ENCODE data around the gene PAIP2B.

Gene PAIP2B

DNA sequence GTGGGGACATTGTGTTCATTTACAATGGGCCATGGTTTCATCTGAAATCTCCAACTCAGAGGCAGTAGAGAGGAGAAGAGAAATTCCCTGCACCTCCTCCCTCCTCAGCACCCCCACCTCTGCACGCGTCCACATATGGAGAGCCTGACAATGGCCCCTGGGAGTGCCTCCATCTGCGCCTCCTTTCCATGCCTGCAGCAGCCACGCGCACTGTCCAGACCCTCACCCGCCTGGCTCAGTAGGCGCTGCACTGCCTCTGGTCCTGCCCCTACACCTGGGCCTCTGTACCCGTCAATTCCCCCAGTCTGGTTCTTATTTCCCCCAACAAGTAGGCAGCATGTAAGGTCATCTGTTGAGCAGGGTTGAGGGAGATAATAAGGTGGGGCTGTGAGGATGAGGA, 72.6 kb downstream of the PAIP2B start:
- H3K4me3 ChIP-seq (ENCODE audit: low read depth, low read length) = no peak overlapping the region
- H2AFZ ChIP-seq (ENCODE audit: low read length, unreplicated experiment) = no peak overlapping the region
- H3K36me3 ChIP-seq (ENCODE audit: insufficient read depth, low read length) = peaks cover 3% of the 10 kb centered on the region; the same call in 1 of the 2 replicates
- H3K27me3 ChIP-seq (ENCODE audit: insufficient read depth, low read length) = no peaks in the 10 kb centered on the region; the same call in 1 of the 2 replicates
- no peak overlapping the region for H3K27ac ChIP-seq (ENCODE audit: low read depth, low read length)
- H3K79me2 ChIP-seq (ENCODE audit: control insufficient read depth, insufficient read depth, low read length, unreplicated experiment) = no peaks in the 10 kb centered on the region
- no peaks in the 10 kb centered on the region for H3K4me1 ChIP-seq (ENCODE audit: control insufficient read depth, insufficient read depth, low read length, unreplicated experiment)

DNA sequence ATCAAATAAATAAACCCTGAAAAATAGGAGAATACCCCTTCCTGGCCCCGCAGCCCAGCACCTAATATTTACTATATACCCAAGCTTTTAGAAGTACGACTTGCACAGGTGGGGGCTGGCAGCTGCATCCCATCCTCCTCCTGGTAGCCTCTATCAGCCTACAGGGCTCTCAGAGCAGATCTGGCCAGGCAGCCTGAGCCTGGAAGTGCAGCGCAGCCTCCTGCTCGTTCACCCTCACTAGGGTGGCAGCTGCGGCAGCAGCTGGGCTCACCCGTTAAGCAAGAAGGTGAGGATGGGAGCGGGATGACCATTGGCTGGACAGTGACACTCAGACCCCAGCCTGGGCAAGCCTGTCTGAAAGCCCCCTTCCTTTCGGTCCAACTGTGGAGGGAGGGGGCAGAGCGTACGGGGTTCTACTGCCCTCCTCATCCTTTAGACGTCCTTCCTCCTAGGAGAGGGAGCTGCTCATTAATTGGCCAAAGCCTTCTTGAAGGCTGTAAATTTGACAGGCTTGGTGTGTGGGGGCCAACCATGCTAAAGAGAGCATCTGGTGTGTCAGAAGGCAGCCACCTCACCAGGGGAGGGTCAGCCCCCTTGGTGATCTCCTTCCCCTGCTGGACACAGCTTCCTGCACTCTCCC, 73.2 kb downstream of the PAIP2B start:
- Histone ChIP-seq H2AFZ (ENCODE audit: low read length, unreplicated experiment) (no peak overlapping the region), H3K4me1 (ENCODE audit: control insufficient read depth, insufficient read depth, low read length, unreplicated experiment) (no peaks in the 10 kb centered on the region), H3K36me3 (ENCODE audit: insufficient read depth, low read length) (peaks cover 8% of the 10 kb centered on the region), H3K79me2 (ENCODE audit: control insufficient read depth, insufficient read depth, low read length, unreplicated experiment) (no peaks in the 10 kb centered on the region), H3K27ac (ENCODE audit: low read depth, low read length) (no peak overlapping the region), H3K27me3 (ENCODE audit: insufficient read depth, low read length) (no peaks in the 10 kb centered on the region; the same call in 1 of the 2 replicates), H3K4me3 (ENCODE audit: low read depth, low read length) (no peak overlapping the region)

DNA sequence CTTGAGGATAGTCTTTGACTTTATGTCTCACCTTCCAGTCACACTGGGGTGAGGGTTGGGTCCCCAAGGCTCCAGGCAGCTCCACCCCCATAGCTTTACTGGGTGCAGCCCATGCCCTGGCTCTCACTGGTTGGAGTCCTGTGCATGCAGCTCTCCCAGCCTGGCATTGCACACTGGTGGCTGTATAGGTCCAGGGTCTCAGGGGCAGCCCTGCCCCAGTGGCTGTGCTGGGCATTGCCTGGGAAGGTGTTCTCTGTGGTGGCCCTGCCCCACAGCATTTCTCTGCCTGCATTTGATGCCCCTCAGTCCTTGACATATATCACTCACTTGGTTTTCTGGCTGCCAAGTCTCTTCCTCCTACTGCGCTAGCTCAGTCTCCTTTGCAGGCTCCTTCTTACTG, 75.3 kb downstream of the PAIP2B start:
- no peaks in the 10 kb centered on the region; the same call in 1 of the 2 replicates for H3K27me3 ChIP-seq (ENCODE audit: insufficient read depth, low read length)
- H3K4me1 ChIP-seq (ENCODE audit: control insufficient read depth, insufficient read depth, low read length, unreplicated experiment) = no peaks in the 10 kb centered on the region
- H2AFZ ChIP-seq (ENCODE audit: low read length, unreplicated experiment) = no peak overlapping the region
- H3K27ac ChIP-seq (ENCODE audit: low read depth, low read length) = no peak overlapping the region
- no peaks in the 10 kb centered on the region for H3K79me2 ChIP-seq (ENCODE audit: control insufficient read depth, insufficient read depth, low read length, unreplicated experiment)
- peaks cover 18% of the 10 kb centered on the region for H3K36me3 ChIP-seq (ENCODE audit: insufficient read depth, low read length)
- no peak overlapping the region for H3K4me3 ChIP-seq (ENCODE audit: low read depth, low read length)

DNA sequence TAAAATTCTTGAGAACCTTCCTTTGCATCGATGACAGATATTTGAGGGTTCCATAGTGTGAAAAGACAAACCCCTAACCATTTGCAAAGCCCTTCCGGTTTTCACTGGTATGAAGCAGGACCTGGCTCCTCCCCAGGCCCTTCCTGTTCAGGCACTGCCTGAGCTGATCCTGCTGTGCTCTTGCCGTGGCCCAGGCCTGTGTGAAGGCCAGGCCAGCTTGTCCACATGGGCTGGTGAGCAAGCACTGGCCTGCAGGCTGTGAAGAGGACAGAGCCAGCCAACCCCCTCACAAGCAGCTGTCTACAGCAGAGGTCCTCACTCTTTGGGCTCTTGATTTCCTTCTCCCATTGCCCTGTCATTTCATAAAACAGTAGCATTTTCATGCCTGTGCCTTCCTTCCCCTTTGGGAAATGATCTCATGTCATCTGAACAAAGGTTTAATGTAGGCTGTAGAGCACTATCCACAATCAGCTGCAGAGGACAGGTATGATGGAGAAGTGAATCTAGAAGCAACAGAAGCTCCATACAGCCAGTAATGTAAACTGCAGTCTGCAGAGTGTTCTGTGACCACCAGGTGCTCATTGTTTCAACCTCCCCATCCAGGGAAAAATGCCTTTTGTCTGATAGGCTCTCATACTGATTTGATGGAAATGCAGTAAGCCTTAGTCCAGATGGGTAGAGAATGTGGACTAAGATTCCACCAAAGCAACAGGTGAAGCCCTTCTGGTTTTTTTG, 76.7 kb downstream of the PAIP2B start:
- Histone ChIP-seq H3K4me3 (ENCODE audit: low read depth, low read length) (no peak overlapping the region), H3K27me3 (ENCODE audit: insufficient read depth, low read length) (no peaks in the 10 kb centered on the region; the same call in 1 of the 2 replicates), H3K36me3 (ENCODE audit: insufficient read depth, low read length) (peaks cover 21% of the 10 kb centered on the region)

DNA sequence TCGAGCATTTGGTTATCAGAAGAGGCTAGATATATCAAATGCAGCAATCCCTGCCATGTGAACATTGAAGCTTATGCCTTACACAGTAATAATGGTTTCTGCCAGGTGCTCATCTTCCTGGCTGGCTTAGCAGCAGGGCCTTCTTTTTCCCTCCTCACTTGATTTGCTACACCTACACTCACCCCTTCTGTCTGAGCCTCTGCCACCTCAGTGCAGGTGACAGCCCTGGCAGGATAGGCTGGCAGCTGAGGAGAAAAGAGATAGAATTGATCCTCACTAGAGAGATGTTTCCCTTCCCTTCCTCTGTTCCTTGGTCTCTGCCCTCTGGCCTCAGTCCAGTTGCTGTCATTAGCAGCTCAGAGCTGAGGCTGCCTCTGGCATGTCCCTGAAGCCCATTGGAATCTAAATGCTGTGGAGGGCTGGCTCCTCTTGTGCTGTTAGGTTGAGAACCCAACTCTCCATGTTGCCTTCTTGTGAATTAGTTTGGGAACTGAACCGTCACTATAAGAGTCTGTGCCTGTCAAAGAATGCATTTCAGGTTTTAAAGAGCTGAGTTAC, 78.3 kb downstream of the PAIP2B start:
- no peak overlapping the region for H3K4me3 ChIP-seq (ENCODE audit: low read depth, low read length)
- H3K4me1 ChIP-seq (ENCODE audit: control insufficient read depth, insufficient read depth, low read length, unreplicated experiment) = no peaks in the 10 kb centered on the region
- H3K36me3 ChIP-seq (ENCODE audit: insufficient read depth, low read length) = peaks cover 38% of the 10 kb centered on the region
- H3K27me3 ChIP-seq (ENCODE audit: insufficient read depth, low read length) = no peaks in the 10 kb centered on the region
- H2AFZ ChIP-seq (ENCODE audit: low read length, unreplicated experiment) = no peak overlapping the region
- no peak overlapping the region for H3K27ac ChIP-seq (ENCODE audit: low read depth, low read length)
- H3K79me2 ChIP-seq (ENCODE audit: control insufficient read depth, insufficient read depth, low read length, unreplicated experiment) = no peaks in the 10 kb centered on the region

More for the DNA sequence above, 76.7 kb downstream of the PAIP2B start:
- Histone ChIP-seq H3K27ac (ENCODE audit: low read depth, low read length) (no peak overlapping the region), H3K4me1 (ENCODE audit: control insufficient read depth, insufficient read depth, low read length, unreplicated experiment) (no peaks in the 10 kb centered on the region), H2AFZ (ENCODE audit: low read length, unreplicated experiment) (no peak overlapping the region), H3K79me2 (ENCODE audit: control insufficient read depth, insufficient read depth, low read length, unreplicated experiment) (no peaks in the 10 kb centered on the region)

DNA sequence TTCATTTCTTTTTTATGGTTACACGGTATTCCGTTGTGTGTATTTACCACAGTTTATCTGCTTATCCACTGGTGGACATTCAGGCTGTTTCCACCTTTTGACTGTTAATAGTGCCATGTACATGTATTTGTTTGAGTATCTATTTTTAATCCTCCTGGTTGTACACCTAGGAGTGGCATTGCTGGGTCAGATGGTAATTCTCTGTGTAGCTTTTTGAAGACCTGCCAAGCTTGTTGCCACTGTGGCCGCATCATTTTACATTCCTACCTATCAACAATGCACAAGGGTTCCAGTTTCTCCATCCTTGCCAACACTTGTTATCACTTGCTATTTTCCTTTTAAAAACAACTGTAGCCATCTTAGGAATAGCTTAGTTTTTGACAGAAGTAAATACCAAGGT, 83.1 kb downstream of the PAIP2B start:
- no peak overlapping the region for H2AFZ ChIP-seq (ENCODE audit: low read length, unreplicated experiment)
- H3K4me1 ChIP-seq (ENCODE audit: control insufficient read depth, insufficient read depth, low read length, unreplicated experiment) = no peaks in the 10 kb centered on the region
- H3K27me3 ChIP-seq (ENCODE audit: insufficient read depth, low read length) = no peaks in the 10 kb centered on the region
- H3K79me2 ChIP-seq (ENCODE audit: control insufficient read depth, insufficient read depth, low read length, unreplicated experiment) = peaks cover 2% of the 10 kb centered on the region
- H3K27ac ChIP-seq (ENCODE audit: low read depth, low read length) = no peak overlapping the region
- H3K4me3 ChIP-seq (ENCODE audit: low read depth, low read length) = no peak overlapping the region
- peaks cover 44% of the 10 kb centered on the region for H3K36me3 ChIP-seq (ENCODE audit: insufficient read depth, low read length)

DNA sequence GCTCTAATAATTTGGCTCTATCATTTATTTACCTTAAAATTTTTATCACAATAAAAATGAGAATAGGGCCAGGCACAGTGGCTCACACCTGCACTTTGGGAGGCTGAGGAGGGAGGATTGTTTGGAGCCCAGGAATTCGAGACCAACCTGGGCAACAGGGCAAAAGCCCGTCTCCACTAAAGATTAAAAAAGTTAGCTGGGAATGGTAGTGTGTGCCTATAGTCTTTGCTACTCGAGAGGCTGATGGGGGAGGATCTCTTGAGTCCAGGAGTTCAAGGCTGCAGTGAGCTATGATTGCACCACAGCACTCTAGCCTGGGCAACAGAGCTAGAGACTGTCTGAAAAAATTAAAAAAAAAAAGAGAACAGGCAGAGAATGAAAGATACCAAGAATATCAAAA, 90.7 kb downstream of the PAIP2B start:
- H3K27ac ChIP-seq (ENCODE audit: low read depth, low read length) = no peak overlapping the region
- no peaks in the 10 kb centered on the region for H3K27me3 ChIP-seq (ENCODE audit: insufficient read depth, low read length)
- no peak overlapping the region for H3K4me3 ChIP-seq (ENCODE audit: low read depth, low read length)
- no peak overlapping the region for H2AFZ ChIP-seq (ENCODE audit: low read length, unreplicated experiment)
- H3K79me2 ChIP-seq (ENCODE audit: control insufficient read depth, insufficient read depth, low read length, unreplicated experiment) = peaks cover 25% of the 10 kb centered on the region
- peaks cover 10% of the 10 kb centered on the region for H3K4me1 ChIP-seq (ENCODE audit: control insufficient read depth, insufficient read depth, low read length, unreplicated experiment)
- H3K36me3 ChIP-seq (ENCODE audit: insufficient read depth, low read length) = peaks cover 29% of the 10 kb centered on the region

DNA sequence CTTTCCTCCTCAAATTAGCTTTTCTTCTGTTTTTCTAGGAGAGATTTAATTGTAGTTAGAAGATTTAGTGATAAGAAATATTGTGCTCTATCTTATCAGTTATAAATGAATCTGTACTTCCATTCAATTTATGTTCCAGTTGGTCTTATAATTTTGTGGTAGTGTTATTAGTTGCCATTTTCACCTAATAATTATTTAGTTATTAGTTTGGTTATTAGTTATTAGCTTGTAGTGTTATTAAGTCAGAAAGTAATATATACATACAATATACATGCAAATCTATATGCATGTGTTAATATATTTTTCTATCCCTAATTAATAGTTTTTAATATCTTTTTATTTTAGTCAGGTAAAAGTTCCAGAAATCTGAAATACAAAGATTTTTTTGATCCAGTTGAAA, 93.3 kb downstream of the PAIP2B start:
- Histone ChIP-seq H3K36me3 (ENCODE audit: insufficient read depth, low read length) (peaks cover 17% of the 10 kb centered on the region), H3K4me1 (ENCODE audit: control insufficient read depth, insufficient read depth, low read length, unreplicated experiment) (peaks cover 10% of the 10 kb centered on the region), H3K79me2 (ENCODE audit: control insufficient read depth, insufficient read depth, low read length, unreplicated experiment) (peaks cover 44% of the 10 kb centered on the region), H3K27me3 (ENCODE audit: insufficient read depth, low read length) (no peaks in the 10 kb centered on the region), H2AFZ (ENCODE audit: low read length, unreplicated experiment) (no peak overlapping the region), H3K27ac (ENCODE audit: low read depth, low read length) (no peak overlapping the region), H3K4me3 (ENCODE audit: low read depth, low read length) (no peak overlapping the region)
